ENCODE results near the gene KCNQ1. TPM values are rescaled to one million over a fixed set of nuclear protein-coding genes. Genes with fewer than 3 reads are reported as not detected.

KCNQ1 gene
- total RNA-seq, 1 experiment from 2014 or later = 1.0 TPM

GRCh38 chr11:2741377-2742131 lies 296.7 kb downstream of the KCNQ1 start:
- no peaks in the 10 kb centered on the region for H3K36me3 Mint-ChIP-seq (ENCODE audit: insufficient read depth, unreplicated experiment)
- Histone ChIP-seq H3K4me3 (ENCODE audit: low read depth, low read length) (no peak overlapping the region), H3K36me3 (ENCODE audit: control insufficient read depth, insufficient read depth, low read length) (no peaks in the 10 kb centered on the region), H3K9me3 (no peaks in the 10 kb centered on the region), H3K27me3 (replicated peaks; ENCODE audit: control insufficient read depth, insufficient read depth, low read length) (no peaks in the 10 kb centered on the region), H3K4me1 (peaks cover 34% of the 10 kb centered on the region)
- H3K4me1 Mint-ChIP-seq (ENCODE audit: low read depth, unreplicated experiment) = peaks cover 27% of the 10 kb centered on the region
- peak overlapping the region; percentile 81 for H3K27ac Mint-ChIP-seq (ENCODE audit: unreplicated experiment)
- intact Hi-C loops (cut with micrococcal nuclease; ENCODE audit: unreplicated experiment) = loop anchor here (5.0 kb wide), 1 partner anchor 44 kb away; the partner anchor contains the start of gene KCNQ1OT1
- ChIA-PET CTCF (no interaction called here), POLR2A (interaction anchor here (0.6 to 0.8 kb wide), 2 partner anchors 17 to 150 kb away, joined by 3 read pairs; no protein-coding TSS in a partner anchor)
- BruUV-seq (replicated peaks) = no TSS peak
- H3K27me3 Mint-ChIP-seq (ENCODE audit: insufficient read depth, unreplicated experiment) = no peaks in the 10 kb centered on the region
- H3K9me3 Mint-ChIP-seq (ENCODE audit: unreplicated experiment) = no peaks in the 10 kb centered on the region
- H3K4me3 Mint-ChIP-seq (ENCODE audit: unreplicated experiment) = no peak overlapping the region
- DNase-seq = peak in 1 of 2 experiments; percentile 67
- TF ChIP-seq CTCF (IDR thresholded peaks at IDR 0.05; ENCODE audit: insufficient read depth in 1 of 2, low read depth in 1 of 2, low read length in 1 of 2, severe bottlenecking in 1 of 2, unreplicated experiment in 1 of 2) = no peak

- Histone ChIP-seq H3K4me1 (peaks cover 34% of the 10 kb centered on the region), H3K9me3 (no peaks in the 10 kb centered on the region), H3K36me3 (ENCODE audit: control insufficient read depth, insufficient read depth, low read length) (no peaks in the 10 kb centered on the region), H3K27me3 (replicated peaks; ENCODE audit: control insufficient read depth, insufficient read depth, low read length) (no peaks in the 10 kb centered on the region), H3K4me3 (ENCODE audit: low read depth, low read length) (no peak overlapping the region)
- Mint-ChIP-seq H3K4me3 (ENCODE audit: unreplicated experiment) (no peak overlapping the region), H3K27ac (ENCODE audit: unreplicated experiment) (no peak overlapping the region), H3K9me3 (ENCODE audit: unreplicated experiment) (no peaks in the 10 kb centered on the region), H3K36me3 (ENCODE audit: insufficient read depth, unreplicated experiment) (no peaks in the 10 kb centered on the region), H3K27me3 (ENCODE audit: insufficient read depth, unreplicated experiment) (no peaks in the 10 kb centered on the region), H3K4me1 (ENCODE audit: low read depth, unreplicated experiment) (peaks cover 27% of the 10 kb centered on the region)
- CTCF ChIA-PET = no interaction called here
- DNase-seq = peak in 1 of 2 experiments; percentile 28
- POLR2A ChIA-PET = no interaction called here
- BruUV-seq (replicated peaks) = no TSS peak
- intact Hi-C loops (cut with micrococcal nuclease; ENCODE audit: unreplicated experiment) = loop anchor here (5.0 kb wide), 1 partner anchor 45 kb away; the partner anchor contains the start of gene KCNQ1OT1
- TF ChIP-seq CTCF (IDR thresholded peaks at IDR 0.05; ENCODE audit: insufficient read depth in 1 of 2, low read depth in 1 of 2, low read length in 1 of 2, severe bottlenecking in 1 of 2, unreplicated experiment in 1 of 2) = no peak
Observed at GRCh38 chr11:2742201-2742600, 297.4 kb downstream of the KCNQ1 start.

GRCh38 chr11:2742611-2743426 lies 298.0 kb downstream of the KCNQ1 start:
- Mint-ChIP-seq H3K27ac (ENCODE audit: unreplicated experiment) (no peak overlapping the region), H3K36me3 (ENCODE audit: insufficient read depth, unreplicated experiment) (no peaks in the 10 kb centered on the region), H3K9me3 (ENCODE audit: unreplicated experiment) (no peaks in the 10 kb centered on the region), H3K4me3 (ENCODE audit: unreplicated experiment) (no peak overlapping the region), H3K27me3 (ENCODE audit: insufficient read depth, unreplicated experiment) (no peaks in the 10 kb centered on the region), H3K4me1 (ENCODE audit: low read depth, unreplicated experiment) (peaks cover 24% of the 10 kb centered on the region)
- intact Hi-C loops (cut with micrococcal nuclease; ENCODE audit: unreplicated experiment) = loop anchor here (5.0 kb wide), 1 partner anchor 46 kb away; the partner anchor contains the start of gene KCNQ1OT1
- no peaks in the 10 kb centered on the region for H3K9me3 ChIP-seq
- H3K27me3 ChIP-seq (replicated peaks; ENCODE audit: control insufficient read depth, insufficient read depth, low read length) = no peaks in the 10 kb centered on the region
- no TSS peak for BruUV-seq (replicated peaks)
- peak in 1 of 2 experiments; percentile 12 for DNase-seq
- no peaks in the 10 kb centered on the region for H3K36me3 ChIP-seq (ENCODE audit: control insufficient read depth, insufficient read depth, low read length)
- ChIA-PET CTCF (no interaction called here), POLR2A (no interaction called here)
- TF ChIP-seq CTCF (IDR thresholded peaks at IDR 0.05; ENCODE audit: insufficient read depth in 1 of 2, low read depth in 1 of 2, low read length in 1 of 2, severe bottlenecking in 1 of 2, unreplicated experiment in 1 of 2) = no peak
- no peak overlapping the region for H3K4me3 ChIP-seq (ENCODE audit: low read depth, low read length)
- H3K4me1 ChIP-seq = peaks cover 34% of the 10 kb centered on the region

All from Caco-2 (cell line).